Gastroesophageal sphincter (tissue), 4 donors: ENCODE measurements around the gene UGT1A10. TPM values are rescaled to one million over a fixed set of nuclear protein-coding genes. Genes with fewer than 3 reads are reported as not detected.

ENCODE experiments used
- ATAC-seq: fragments of 150-250 bp; one replicate; pipeline ENCODE4 v1.9.1; 2016; ENCODE audit warnings: mild to moderate bottlenecking, moderate library complexity
- H3K27ac ChIP-seq, 4 donors: fragments of 200-600 bp; sonication (generic) in 3 of 4; 1 replicate in 3 of 4; 2 replicates in 1 of 4; pipeline ENCODE4 v1.5.1; 2016 to 2019
- H3K27me3 ChIP-seq: fragments of 200-600 bp; sonication (generic); one replicate; pipeline ENCODE4 v1.5.1; 2019
- H3K36me3 ChIP-seq, 2 donors: fragments of 200-600 bp; sonication (generic); one replicate each; pipeline ENCODE4 v1.5.1; 2019; ENCODE audit warnings: control low read depth in 1 of 2
- H3K4me1 ChIP-seq, 3 donors: fragments of 200-600 bp; sonication (generic); 1 replicate in 2 of 3; 2 replicates in 1 of 3; pipeline ENCODE4 v1.5.1; 2016 to 2019; ENCODE audit warnings: control low read depth in 2 of 3
- H3K4me3 ChIP-seq, 2 donors: fragments of 200-600 bp; sonication (generic); one replicate each; pipeline ENCODE4 v1.5.1; 2019; ENCODE audit warnings: mild to moderate bottlenecking in 1 of 2, moderate library complexity in 1 of 2
- H3K9me3 ChIP-seq, 3 donors: fragments of 200-600 bp; sonication (generic); one replicate each; pipeline ENCODE4 v1.5.1; 2017 to 2019; ENCODE audit warnings: control low read depth in 2 of 3
- CTCF ChIP-seq, 4 experiments: fragments of 200-600 bp in 2 of 4; fragments of 450-650 bp in 2 of 4; sonication (generic) in 1 of 4; IDR thresholded peaks; one replicate each; pipeline ENCODE4 v1.5.1; 2017 to 2019; ENCODE audit warnings: antibody characterized with exemption in 4 of 4, mild to moderate bottlenecking in 2 of 4, moderate library complexity in 2 of 4
- EP300 ChIP-seq: sonication (generic); formaldehyde crosslinking; IDR thresholded peaks from one replicate; pipeline ENCODE4 v1.6.1; 2017; ENCODE audit warnings: antibody characterized with exemption, mild to moderate bottlenecking
- POLR2A ChIP-seq, 2 donors: fragments of 450-650 bp; IDR thresholded peaks; one replicate each; pipeline ENCODE4 v1.6.1; 2017; ENCODE audit warnings: antibody characterized with exemption in 2 of 2, mild to moderate bottlenecking in 2 of 2, moderate library complexity in 1 of 2
- POLR2AphosphoS5 ChIP-seq: sonication (generic); formaldehyde crosslinking; IDR thresholded peaks from one replicate; pipeline ENCODE4 v1.6.1; 2017; ENCODE audit warnings: antibody characterized with exemption
- WGBS, 2 donors: methylation state at CpG; one replicate each; pipeline ENCODE4 v1.1.5; 2018; ENCODE audit warnings: low coverage in 1 of 2; 5-methylcytosine and 5-hydroxymethylcytosine counted together
- total RNA-seq, 4 donors: library from RNA; depleted of rRNA; stranded (reverse); fragments of >200 nt; gene quantifications; one replicate each; pipeline ENCODE4 v1.1.0, GENCODE V29; 2016

The UGT1A10 gene
- total RNA-seq, 4 donors from 2014 or later: 0.16 to 1.0 TPM; not detected in 2

DNA sequence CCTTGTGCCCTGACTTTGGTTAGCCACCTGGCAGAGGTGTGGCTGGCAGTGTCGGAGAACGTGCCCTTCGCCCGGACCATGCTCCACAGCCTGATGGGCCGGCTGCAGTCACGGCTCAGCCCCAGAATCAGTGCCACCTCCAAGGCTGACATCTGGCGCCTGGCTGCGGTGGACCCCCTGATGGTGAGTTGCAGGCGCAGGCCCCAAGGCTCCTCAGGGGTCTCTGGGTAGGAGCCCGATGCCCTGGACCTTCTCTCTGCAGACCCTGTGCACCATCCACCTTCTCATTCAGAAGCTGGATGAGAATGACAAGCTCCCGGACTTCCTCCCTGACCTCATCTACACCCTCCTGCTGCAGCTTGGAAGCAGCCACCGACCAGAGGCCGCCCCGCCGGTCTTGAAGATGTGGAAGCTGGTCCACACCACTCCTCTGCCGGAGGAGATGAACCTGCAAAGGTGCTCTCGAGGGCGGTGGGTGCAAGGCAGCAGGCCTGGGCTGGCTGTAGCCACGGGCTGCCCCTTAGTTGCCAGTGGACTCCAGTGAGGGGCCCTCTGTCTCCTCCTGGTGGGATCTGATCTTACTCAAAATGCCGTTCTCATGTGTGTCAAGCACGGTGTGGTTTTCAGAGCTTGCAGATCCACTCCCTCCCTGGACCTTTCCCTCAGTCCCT lies 186.0 kb downstream of the UGT1A10 start:
- no peaks in the 10 kb centered on the region for H3K36me3 ChIP-seq
- no peak for ATAC-seq
- WGBS, 2 donors: no CpG with 5 or more reads among the region's 21 CpGs

More for the DNA sequence above, 186.0 kb downstream of the UGT1A10 start:
- peaks cover 0 to 6% (median 0%) of the 10 kb centered on the region in 3 donors for H3K9me3 ChIP-seq
- H3K4me1 ChIP-seq: no peaks in the 10 kb centered on the region
- H3K27ac ChIP-seq: no peak overlapping the region
- no peak overlapping the region for H3K4me3 ChIP-seq
- TF ChIP-seq EP300: no peak
- no peak for TF ChIP-seq CTCF (IDR thresholded peaks at IDR 0.05)
- TF ChIP-seq POLR2AphosphoS5: no peak
- no peak for TF ChIP-seq POLR2A (IDR thresholded peaks at IDR 0.05)
- peaks cover 6% of the 10 kb centered on the region for H3K27me3 ChIP-seq

Other genes with a start within 250 kb of the UGT1A10 start
- 10 to 100 TPM; 13.5 to 52.6 (median 18.2) TPM for gene USP40, start 69.7 kb upstream of the UGT1A10 start, total RNA-seq
- not detected for gene UGT1A8, start 18.8 kb upstream of the UGT1A10 start, total RNA-seq
- gene UGT1A9, start 35.5 kb downstream of the UGT1A10 start, total RNA-seq: not detected
- 1 to 10 TPM in 1 of 4 donors, not detected in 3; 4.6 TPM for gene UGT1A7, start 45.5 kb downstream of the UGT1A10 start, total RNA-seq
- gene UGT1A6, start 56.4 kb downstream of the UGT1A10 start, total RNA-seq: 10 to 100 TPM in 1 of 4 donors, under 1 TPM in 2, not detected in 1; 0.27 to 20.1 (median 0.58) TPM
- not detected for gene UGT1A5, start 76.5 kb downstream of the UGT1A10 start, total RNA-seq
- gene UGT1A4, start 82.3 kb downstream of the UGT1A10 start, total RNA-seq: under 1 TPM in 1 of 4 donors, not detected in 3; 0.13 TPM
- not detected for gene UGT1A3, start 92.6 kb downstream of the UGT1A10 start, total RNA-seq
- under 1 TPM in 1 of 4 donors, not detected in 3; 0.94 TPM for gene UGT1A1, start 123.8 kb downstream of the UGT1A10 start, total RNA-seq
- not detected for gene MROH2A, start 141.9 kb downstream of the UGT1A10 start, total RNA-seq
- gene HJURP, start 218.1 kb downstream of the UGT1A10 start, total RNA-seq: 1 to 10 TPM in 2 of 4 donors, under 1 TPM in 1, not detected in 1; 0.15 to 3.1 (median 2.5) TPM